K562 (cell line): ENCODE results near the gene TMA7B.

Experiments used
- EZH2 ChIP-seq: IDR thresholded peaks from 2 replicates; pipeline ENCODE4 v1.6.1; 2012; ENCODE audit warnings: low read depth, mild to moderate bottlenecking, inconsistent platforms, low read length, borderline replicate concordance
- GABPA ChIP-seq: fragments of 200-800 bp; sonication (Bioruptor generic); conservative IDR thresholded peaks from 2 replicates; pipeline ENCODE4 v1.6.1; 2016; ENCODE audit warnings: low read depth, missing genetic modification characterization, missing compliant biosample characterization
- GATA2 ChIP-seq: sonication (generic); formaldehyde crosslinking; IDR thresholded peaks from 2 replicates; pipeline ENCODE4 v1.4.0; 2020; ENCODE audit warnings: mild to moderate bottlenecking, missing genetic modification reagents
- RBFOX2 ChIP-seq: fragments of 200-400 bp; formaldehyde crosslinking; IDR thresholded peaks from 2 replicates; pipeline ENCODE4 v1.6.1; 2017; ENCODE audit warnings: low read depth, mild to moderate bottlenecking, low read length, moderate library complexity
- SPI1 ChIP-seq: IDR thresholded peaks from 2 replicates; pipeline ENCODE4 v1.6.1; 2011; ENCODE audit warnings: low read depth, low read length, control low read depth, borderline replicate concordance
- TCF7 ChIP-seq: sonication (generic); IDR thresholded peaks from 2 replicates; pipeline ENCODE4 v1.6.1; 2016; ENCODE audit warnings: antibody characterized with exemption, borderline replicate concordance
- TF ChIP-seq, protein P1 (sequence below): fragments of 200-800 bp; sonication (Bioruptor generic); IDR thresholded peaks from 2 replicates; pipeline ENCODE4 v1.6.1; 2016; ENCODE audit warnings: missing genetic modification characterization, missing compliant biosample characterization
- TF ChIP-seq, protein P2 (sequence below): sonication (generic); formaldehyde crosslinking; IDR thresholded peaks from 2 replicates; pipeline ENCODE4 v1.8.1; 2022; ENCODE audit warnings: missing genetic modification reagents
- TF ChIP-seq, protein P3 (sequence below): sonication (generic); formaldehyde crosslinking; IDR thresholded peaks from 2 replicates; pipeline ENCODE4 v1.8.0; 2022; ENCODE audit warnings: missing genetic modification reagents, mild to moderate bottlenecking, borderline replicate concordance

DNA sequence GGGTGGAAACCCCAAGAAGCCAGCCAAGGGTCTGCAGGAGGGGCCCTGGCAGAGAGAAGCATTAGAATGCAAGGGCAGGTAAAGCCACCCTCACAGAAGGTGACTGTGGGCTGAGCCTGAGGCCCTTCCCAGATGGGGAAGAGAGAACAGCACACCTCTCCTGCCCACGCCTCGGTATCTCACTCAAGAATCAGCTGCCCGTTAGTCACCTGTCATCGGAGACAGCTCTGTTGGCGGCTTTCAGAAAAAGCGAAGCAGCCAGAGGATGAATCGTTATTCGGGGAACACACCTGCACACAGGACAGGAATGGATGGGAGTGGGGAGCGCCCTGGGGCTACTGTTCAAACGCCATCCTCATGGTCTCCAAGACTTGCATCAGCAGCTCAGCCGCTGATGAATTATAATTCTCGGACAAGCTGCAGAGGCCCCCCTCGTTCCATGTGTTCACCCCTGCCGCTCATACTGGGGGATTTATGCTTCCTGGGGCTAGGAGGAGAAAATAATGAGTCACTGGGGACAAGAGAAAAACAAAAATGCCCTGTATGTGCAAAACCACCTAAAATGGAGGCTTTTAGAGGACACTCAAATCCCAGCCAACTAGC lies 21.6 kb upstream of the TMA7B start:
- TF ChIP-seq EZH2: no peak
- no peak for TF ChIP-seq GABPA (tag)
- TF ChIP-seq GATA2 (CRISPR knock-in tag): no peak
- no peak for TF ChIP-seq RBFOX2
- no peak for TF ChIP-seq SPI1
- TF ChIP-seq, protein P1, sequence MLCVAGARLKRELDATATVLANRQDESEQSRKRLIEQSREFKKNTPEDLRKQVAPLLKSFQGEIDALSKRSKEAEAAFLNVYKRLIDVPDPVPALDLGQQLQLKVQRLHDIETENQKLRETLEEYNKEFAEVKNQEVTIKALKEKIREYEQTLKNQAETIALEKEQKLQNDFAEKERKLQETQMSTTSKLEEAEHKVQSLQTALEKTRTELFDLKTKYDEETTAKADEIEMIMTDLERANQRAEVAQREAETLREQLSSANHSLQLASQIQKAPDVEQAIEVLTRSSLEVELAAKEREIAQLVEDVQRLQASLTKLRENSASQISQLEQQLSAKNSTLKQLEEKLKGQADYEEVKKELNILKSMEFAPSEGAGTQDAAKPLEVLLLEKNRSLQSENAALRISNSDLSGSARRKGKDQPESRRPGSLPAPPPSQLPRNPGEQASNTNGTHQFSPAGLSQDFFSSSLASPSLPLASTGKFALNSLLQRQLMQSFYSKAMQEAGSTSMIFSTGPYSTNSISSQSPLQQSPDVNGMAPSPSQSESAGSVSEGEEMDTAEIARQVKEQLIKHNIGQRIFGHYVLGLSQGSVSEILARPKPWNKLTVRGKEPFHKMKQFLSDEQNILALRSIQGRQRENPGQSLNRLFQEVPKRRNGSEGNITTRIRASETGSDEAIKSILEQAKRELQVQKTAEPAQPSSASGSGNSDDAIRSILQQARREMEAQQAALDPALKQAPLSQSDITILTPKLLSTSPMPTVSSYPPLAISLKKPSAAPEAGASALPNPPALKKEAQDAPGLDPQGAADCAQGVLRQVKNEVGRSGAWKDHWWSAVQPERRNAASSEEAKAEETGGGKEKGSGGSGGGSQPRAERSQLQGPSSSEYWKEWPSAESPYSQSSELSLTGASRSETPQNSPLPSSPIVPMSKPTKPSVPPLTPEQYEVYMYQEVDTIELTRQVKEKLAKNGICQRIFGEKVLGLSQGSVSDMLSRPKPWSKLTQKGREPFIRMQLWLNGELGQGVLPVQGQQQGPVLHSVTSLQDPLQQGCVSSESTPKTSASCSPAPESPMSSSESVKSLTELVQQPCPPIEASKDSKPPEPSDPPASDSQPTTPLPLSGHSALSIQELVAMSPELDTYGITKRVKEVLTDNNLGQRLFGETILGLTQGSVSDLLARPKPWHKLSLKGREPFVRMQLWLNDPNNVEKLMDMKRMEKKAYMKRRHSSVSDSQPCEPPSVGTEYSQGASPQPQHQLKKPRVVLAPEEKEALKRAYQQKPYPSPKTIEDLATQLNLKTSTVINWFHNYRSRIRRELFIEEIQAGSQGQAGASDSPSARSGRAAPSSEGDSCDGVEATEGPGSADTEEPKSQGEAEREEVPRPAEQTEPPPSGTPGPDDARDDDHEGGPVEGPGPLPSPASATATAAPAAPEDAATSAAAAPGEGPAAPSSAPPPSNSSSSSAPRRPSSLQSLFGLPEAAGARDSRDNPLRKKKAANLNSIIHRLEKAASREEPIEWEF (CRISPR knock-in tag): no peak
- no peak for TF ChIP-seq TCF7
- TF ChIP-seq, protein P2, sequence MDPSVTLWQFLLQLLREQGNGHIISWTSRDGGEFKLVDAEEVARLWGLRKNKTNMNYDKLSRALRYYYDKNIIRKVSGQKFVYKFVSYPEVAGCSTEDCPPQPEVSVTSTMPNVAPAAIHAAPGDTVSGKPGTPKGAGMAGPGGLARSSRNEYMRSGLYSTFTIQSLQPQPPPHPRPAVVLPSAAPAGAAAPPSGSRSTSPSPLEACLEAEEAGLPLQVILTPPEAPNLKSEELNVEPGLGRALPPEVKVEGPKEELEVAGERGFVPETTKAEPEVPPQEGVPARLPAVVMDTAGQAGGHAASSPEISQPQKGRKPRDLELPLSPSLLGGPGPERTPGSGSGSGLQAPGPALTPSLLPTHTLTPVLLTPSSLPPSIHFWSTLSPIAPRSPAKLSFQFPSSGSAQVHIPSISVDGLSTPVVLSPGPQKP (CRISPR knock-in tag): no peak
- TF ChIP-seq, protein P3, sequence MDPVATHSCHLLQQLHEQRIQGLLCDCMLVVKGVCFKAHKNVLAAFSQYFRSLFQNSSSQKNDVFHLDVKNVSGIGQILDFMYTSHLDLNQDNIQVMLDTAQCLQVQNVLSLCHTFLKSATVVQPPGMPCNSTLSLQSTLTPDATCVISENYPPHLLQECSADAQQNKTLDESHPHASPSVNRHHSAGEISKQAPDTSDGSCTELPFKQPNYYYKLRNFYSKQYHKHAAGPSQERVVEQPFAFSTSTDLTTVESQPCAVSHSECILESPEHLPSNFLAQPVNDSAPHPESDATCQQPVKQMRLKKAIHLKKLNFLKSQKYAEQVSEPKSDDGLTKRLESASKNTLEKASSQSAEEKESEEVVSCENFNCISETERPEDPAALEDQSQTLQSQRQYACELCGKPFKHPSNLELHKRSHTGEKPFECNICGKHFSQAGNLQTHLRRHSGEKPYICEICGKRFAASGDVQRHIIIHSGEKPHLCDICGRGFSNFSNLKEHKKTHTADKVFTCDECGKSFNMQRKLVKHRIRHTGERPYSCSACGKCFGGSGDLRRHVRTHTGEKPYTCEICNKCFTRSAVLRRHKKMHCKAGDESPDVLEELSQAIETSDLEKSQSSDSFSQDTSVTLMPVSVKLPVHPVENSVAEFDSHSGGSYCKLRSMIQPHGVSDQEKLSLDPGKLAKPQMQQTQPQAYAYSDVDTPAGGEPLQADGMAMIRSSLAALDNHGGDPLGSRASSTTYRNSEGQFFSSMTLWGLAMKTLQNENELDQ: no peak
